HG03558 (cell line): Measurements from ENCODE around the gene CDC42BPA.

ENCODE experiments used
- ATAC-seq: cut with Tn5 transposase; IDR thresholded peaks from one replicate; pipeline ENCODE4 v1.9.1; 2021; ENCODE audit warnings: moderate number of reproducible peaks; ENCODE audit not compliant: unreplicated experiment; ENCODE audit errors: extremely low read depth

The CDC42BPA gene

GRCh38 chr1:226985839-226986463 is 332.3 kb downstream of the CDC42BPA start:
- ATAC-seq = no peak

DNA sequence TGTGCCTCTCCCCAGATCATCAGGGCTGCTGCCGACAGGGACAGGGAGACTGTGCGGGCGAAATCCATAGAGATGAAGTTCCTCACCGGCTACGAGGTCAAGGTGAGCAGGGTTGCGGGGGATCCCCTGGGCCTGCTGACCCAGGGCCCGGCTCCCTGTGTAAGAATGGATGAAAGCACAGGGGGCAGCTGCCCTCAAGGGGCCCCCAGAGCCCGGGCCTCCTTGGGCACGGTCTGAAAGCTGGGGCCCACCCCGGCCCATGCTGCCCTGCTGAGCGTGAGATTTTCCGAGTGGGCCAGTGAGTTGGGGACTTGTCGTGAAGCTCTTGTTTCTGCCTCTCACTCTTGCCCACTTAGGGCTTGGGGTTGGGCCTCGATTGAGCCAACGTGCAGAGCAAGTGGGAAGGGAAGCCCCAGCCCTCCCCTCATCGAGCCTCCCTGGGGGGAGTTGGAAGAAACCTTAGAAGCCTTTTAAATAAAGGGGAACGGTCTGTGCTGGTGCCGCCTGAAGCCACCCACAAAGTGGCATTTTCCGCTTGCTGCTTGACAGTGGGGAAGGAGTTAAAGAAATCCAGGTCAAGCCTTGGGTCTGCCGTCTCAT is 333.0 kb downstream of the CDC42BPA start:
- ATAC-seq = no peak

DNA sequence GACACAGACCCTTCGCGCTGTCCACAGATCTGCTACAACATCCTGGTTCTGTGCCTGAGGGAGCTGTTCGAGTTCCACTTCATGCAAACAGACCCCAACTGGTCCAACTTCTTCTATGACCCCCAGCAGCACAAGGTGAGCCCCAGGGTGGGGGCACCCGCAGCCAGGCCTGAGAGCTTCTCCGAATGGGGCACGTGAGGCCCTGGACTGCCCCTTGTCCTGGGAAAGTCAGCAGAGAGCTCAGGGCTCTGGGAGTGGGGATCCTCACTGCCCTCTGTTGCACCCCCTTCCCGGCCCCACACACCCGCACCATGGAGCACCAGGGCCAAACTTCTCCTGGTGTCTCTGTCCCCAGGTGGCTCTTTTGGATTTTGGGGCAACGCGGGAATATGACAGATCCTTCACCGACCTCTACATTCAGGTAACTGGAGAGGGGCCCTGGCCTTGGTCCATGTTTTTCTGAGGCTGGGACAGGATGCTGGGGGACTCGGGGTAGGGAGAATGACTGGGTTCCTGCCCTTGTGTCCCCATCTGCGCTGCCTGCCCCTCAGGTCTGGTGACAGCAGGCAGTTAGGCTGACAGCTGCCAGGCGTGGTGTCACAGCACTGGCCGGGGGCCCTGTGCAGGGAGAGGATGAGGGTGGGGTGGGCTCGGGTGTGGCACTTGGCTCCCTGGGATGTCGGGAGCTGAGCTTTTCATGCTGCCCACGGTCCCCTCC is 333.6 kb downstream of the CDC42BPA start:
- ATAC-seq = no peak

GRCh38 chr1:226983992-226984364 is 334.3 kb downstream of the CDC42BPA start:
- ATAC-seq = no peak

DNA sequence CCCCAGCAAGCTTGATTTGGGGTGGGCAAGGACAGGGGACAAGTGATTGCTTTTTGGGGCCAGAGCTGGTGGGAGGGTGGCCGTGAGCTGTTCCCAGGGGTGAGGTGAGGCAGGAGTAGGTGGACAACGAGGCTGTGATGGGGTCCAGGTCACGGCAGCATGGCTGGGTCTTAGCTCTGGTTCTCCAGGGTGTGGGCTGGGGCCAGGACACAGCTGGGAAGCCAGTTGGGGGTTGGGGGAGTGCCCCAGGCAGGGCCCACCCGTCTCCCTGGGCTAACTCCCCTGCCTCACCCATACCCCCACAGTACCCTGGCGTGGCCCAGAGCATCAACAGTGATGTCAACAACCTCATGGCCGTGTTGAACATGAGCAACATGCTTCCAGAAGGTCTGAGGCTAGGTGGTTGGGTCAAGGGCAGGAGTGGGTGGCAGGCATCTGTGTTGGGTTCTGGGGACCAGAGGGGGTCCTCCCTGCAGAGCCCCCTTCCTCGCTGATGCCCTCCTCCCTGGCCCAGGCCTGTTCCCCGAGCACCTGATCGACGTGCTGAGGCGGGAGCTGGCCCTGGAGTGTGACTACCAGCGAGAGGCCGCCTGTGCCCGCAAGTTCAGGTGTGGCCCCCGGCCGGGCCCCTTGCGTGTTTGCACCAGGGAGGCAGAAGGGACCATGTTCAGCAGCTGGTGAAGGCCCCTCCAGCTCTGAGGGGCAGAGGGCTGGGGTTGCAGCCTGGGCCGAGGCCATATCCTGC is 334.9 kb downstream of the CDC42BPA start:
- no peak for ATAC-seq

GRCh38 chr1:226982451-226983177 is 335.7 kb downstream of the CDC42BPA start:
- no peak for ATAC-seq

GRCh38 chr1:226981838-226982237 is 336.5 kb downstream of the CDC42BPA start:
- no peak for ATAC-seq

DNA sequence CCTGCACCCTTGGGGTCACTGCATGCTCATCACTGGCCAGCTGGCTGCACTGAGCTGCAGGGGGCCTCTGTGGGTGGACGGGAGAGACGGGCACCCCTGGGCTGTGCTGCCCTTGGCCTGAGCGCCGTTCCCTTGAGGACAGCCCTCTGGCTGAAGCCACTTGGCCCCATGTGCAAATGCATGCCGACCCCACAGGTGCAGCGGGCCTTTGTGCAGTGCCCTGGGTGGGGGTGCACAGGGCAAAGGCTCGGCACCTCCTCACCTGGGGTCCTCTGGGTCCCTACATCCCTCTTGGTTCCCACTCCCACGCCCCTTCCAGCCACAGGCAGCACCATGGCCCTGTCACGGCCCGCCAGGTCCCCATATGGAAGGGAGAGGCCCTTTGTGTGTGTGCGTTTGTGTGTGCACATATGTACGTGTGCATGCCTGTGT is 336.9 kb downstream of the CDC42BPA start:
- no peak for ATAC-seq

GRCh38 chr1:226980565-226981385 is 337.5 kb downstream of the CDC42BPA start:
- ATAC-seq = no peak

DNA sequence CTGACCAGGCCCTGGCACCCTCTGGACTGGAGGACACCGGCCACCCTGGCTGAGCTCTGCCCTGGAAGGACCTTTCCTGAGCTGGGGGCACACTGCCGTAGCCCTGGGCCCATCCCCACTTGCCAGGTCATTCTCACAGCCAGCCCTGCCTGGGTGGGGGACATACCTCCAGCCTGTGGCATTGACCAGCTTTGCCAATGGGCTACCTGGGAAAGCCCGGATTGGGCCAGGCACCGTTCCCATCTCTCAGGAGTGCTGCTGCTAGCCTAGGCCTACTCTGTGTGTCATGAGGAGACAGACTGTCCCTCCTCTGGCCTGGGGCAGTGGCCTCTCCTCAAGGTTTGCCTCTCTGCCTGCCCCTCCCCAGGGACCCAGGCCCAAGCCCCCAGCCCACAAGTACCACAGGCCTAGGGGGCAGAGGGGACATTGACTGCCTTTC is 338.2 kb downstream of the CDC42BPA start:
- ATAC-seq = no peak

DNA sequence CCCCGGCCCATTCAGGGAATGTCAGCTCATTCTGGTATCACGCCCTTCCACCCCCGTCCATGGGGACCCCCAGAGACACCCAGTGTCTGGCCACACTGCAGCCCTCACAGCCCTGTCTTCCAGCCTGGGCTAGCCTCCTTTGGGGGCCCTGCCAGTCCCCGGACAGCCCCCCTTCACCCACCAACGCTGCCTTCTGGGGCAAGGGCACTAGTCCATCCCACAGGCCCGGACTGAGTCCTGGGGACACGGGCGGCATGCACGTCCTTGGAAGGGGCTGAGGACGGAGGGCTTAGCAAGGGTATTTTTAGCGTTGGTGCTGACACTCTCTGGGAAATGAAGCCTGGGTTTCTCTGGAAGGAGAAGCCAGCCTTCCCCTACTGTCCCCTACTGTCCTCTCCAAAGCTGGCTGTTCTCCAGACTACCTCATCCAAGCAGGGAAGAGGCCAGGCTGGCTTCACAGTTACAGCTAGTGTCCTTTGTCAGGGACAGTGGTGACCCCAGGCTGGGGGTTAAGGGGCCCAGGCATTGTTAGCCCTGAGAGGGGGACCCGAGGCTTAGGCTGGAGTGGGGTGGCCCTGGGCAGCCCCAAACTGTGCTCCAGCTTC is 338.7 kb downstream of the CDC42BPA start:
- no peak for ATAC-seq

- no peak for ATAC-seq
Observed at GRCh38 chr1:226979115-226979516, 339.2 kb downstream of the CDC42BPA start.

GRCh38 chr1:226978432-226979114 is 339.7 kb downstream of the CDC42BPA start:
- no peak for ATAC-seq

- ATAC-seq = no peak
Observed at GRCh38 chr1:226977643-226978431, 340.5 kb downstream of the CDC42BPA start.

GRCh38 chr1:226976978-226977642 is 341.2 kb downstream of the CDC42BPA start:
- ATAC-seq = no peak

DNA sequence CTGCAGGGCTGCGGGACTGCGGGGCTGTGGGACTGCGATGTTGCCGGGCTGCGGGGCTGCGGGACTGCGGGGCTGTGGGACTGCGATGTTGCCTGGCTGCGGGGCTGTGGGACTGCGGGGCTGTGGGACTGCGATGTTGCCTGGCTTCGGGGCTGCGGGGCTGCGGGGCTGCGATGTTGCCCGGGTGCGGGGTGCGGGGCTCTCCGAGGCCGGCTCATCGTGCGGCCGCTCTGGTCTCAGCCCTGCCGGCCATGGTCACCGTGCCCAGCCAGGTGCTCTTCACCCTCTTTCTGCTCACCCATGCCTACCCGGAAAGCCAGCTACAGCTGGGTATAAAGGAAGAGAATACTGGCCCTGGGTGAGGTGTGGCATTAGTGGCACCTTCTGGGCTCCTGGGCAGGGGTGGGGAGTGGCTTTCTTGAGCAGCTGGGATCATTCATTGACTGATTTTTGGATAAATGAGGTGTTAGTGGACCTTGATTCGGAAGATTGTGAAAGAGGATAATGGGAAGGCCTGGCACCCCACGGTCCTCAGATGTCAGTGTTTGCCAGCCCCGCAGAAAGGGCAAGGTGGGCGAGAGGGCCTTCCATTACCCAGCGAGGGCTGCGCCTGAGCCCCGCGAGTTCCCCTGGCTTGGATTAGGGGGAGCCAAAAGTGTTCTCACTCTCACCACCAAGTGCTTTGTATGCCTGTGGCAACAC is 341.9 kb downstream of the CDC42BPA start:
- ATAC-seq = no peak
